ENCODE measurements around the gene ZER1. TPM values are rescaled to one million over a fixed set of nuclear protein-coding genes. Genes with fewer than 3 reads are reported as not detected.

ZER1 gene
- total and polyA plus RNA-seq, 12 donors = 24.3 to 71.1 (median 58.9) TPM

- H3K4me1 ChIP-seq = peaks cover 0 to 15% (median 8%) of the 10 kb centered on the region in 9 donors
- H3K27ac ChIP-seq = no peak overlapping the region
- intact Hi-C loops (cut with DNase I) = loop anchor here in 1 of 10 donors (2.0 kb wide), 1 partner anchor 16 kb away; no protein-coding TSS in a partner anchor
- H3K9me3 ChIP-seq = no peaks in the 10 kb centered on the region
- peaks cover 0 to 16% (median 0%) of the 10 kb centered on the region in 9 donors for H3K36me3 ChIP-seq
- ATAC-seq (no peak), DNase-seq (no peak)
- TF ChIP-seq CTCF (IDR thresholded peaks at IDR 0.05) = no peak
- H3K27me3 ChIP-seq = no peaks in the 10 kb centered on the region
- WGBS, 2 donors = 85 to 87% methylated on average over 23 of the region's 23 CpGs
- no peak overlapping the region for H3K4me3 ChIP-seq
Observed at GRCh38 chr9:128706671-128707381, 64.9 kb downstream of the ZER1 start.

- H3K27me3 ChIP-seq = no peaks in the 10 kb centered on the region
- peaks cover 0 to 23% (median 15%) of the 10 kb centered on the region in 9 donors for H3K4me1 ChIP-seq
- no peak overlapping the region for H3K4me3 ChIP-seq
- intact Hi-C loops (cut with DNase I) = loop anchor here in 1 of 10 donors (2.0 kb wide), 1 partner anchor 17 kb away; no protein-coding TSS in a partner anchor
- WGBS, 2 donors = 84 to 94% methylated on average over 1 of the region's 1 CpG
- TF ChIP-seq CTCF (IDR thresholded peaks at IDR 0.05) = no peak
- no peaks in the 10 kb centered on the region for H3K9me3 ChIP-seq
- no peak overlapping the region for H3K27ac ChIP-seq
- H3K36me3 ChIP-seq = peaks cover 0 to 9% (median 0%) of the 10 kb centered on the region in 9 donors
- no peak for DNase-seq
- no peak for ATAC-seq
Observed at GRCh38 chr9:128706045-128706444, 65.7 kb downstream of the ZER1 start.

GRCh38 chr9:128705051-128705965, 66.4 kb downstream of the ZER1 start:
- Histone ChIP-seq H3K36me3 (peaks cover 0 to 5% (median 0%) of the 10 kb centered on the region in 9 donors), H3K27me3 (no peaks in the 10 kb centered on the region), H3K27ac (peak overlapping the region in 8 of 10 donors; percentile 88 to 96 (median 93)), H3K4me3 (peak overlapping the region in 1 of 10 donors; percentile 88), H3K9me3 (no peaks in the 10 kb centered on the region), H3K4me1 (peaks cover 0 to 24% (median 15%) of the 10 kb centered on the region in 9 donors)
- intact Hi-C loops (cut with DNase I) = no loop called here
- ATAC-seq (no peak), DNase-seq (no peak)
- TF ChIP-seq CTCF (IDR thresholded peaks at IDR 0.05) = no peak
- 87 to 90% methylated on average over 36 of the region's 36 CpGs for WGBS, 2 donors

- peak overlapping the region; percentile 70 to 96 (median 93) for H3K27ac ChIP-seq
- H3K4me1 ChIP-seq = peaks cover 0 to 24% (median 15%) of the 10 kb centered on the region in 9 donors
- intact Hi-C loops (cut with DNase I) = loop anchor here in 1 of 10 donors (5.0 kb wide), 1 partner anchor 68 kb away; the partner anchor contains the start of gene ZER1
- TF ChIP-seq CTCF (IDR thresholded peaks at IDR 0.05) = no peak
- H3K27me3 ChIP-seq = no peaks in the 10 kb centered on the region
- WGBS, 2 donors = 73 to 89% methylated on average over 5 of the region's 5 CpGs
- ATAC-seq (no peak), DNase-seq (no peak)
- peak overlapping the region in 8 of 10 donors; percentile 56 to 93 (median 82) for H3K4me3 ChIP-seq
- peaks cover 0 to 5% (median 0%) of the 10 kb centered on the region in 9 donors for H3K36me3 ChIP-seq
- no peaks in the 10 kb centered on the region for H3K9me3 ChIP-seq
Observed at GRCh38 chr9:128704356-128704670, 67.4 kb downstream of the ZER1 start.
